Liver (tissue), 3 donors: ENCODE results near the gene ABCB1.

Experiments
- JUND ChIP-seq, 2 donors: IDR thresholded peaks; 2 replicates each; pipeline ENCODE4 v1.6.1; 2016; ENCODE audit warnings: antibody characterized with exemption in 2 of 2
- TF ChIP-seq, protein P1 (sequence below): fragments of 150-350 bp; IDR thresholded peaks from 2 replicates; pipeline ENCODE4 v1.5.1; 2017; ENCODE audit warnings: improper control_type of control experiment, low read depth, low read length; ENCODE audit not compliant: missing input control
- TF ChIP-seq, protein P2 (sequence below): IDR thresholded peaks from 2 replicates; pipeline ENCODE4 v1.6.1; 2016; ENCODE audit warnings: antibody characterized with exemption
- donor health status: healthy.
- donor health status: healthy.

DNA sequence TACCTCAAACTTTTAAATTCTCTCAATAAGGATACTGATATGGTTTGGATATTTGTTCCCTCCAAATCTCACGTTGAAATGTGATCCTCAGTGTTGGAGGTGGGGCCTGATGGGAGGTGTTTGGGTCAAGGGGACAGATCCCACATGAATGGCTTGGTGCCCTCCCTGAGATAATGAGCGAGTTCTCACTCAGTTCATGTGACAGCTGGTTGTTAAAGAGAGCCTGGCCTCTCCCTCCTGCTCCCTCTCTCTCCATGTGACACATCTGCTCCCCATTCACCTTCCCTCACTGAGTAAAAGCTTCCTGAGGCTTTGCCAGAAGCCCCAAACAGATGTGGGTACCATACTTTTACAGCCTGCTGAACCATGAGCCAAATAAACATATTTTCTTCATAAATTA, 144.4 kb downstream of the ABCB1 start:
- TF ChIP-seq JUND (IDR thresholded peaks at IDR 0.05): no peak
- TF ChIP-seq, protein P1, sequence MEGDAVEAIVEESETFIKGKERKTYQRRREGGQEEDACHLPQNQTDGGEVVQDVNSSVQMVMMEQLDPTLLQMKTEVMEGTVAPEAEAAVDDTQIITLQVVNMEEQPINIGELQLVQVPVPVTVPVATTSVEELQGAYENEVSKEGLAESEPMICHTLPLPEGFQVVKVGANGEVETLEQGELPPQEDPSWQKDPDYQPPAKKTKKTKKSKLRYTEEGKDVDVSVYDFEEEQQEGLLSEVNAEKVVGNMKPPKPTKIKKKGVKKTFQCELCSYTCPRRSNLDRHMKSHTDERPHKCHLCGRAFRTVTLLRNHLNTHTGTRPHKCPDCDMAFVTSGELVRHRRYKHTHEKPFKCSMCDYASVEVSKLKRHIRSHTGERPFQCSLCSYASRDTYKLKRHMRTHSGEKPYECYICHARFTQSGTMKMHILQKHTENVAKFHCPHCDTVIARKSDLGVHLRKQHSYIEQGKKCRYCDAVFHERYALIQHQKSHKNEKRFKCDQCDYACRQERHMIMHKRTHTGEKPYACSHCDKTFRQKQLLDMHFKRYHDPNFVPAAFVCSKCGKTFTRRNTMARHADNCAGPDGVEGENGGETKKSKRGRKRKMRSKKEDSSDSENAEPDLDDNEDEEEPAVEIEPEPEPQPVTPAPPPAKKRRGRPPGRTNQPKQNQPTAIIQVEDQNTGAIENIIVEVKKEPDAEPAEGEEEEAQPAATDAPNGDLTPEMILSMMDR: no peak
- TF ChIP-seq, protein P2, sequence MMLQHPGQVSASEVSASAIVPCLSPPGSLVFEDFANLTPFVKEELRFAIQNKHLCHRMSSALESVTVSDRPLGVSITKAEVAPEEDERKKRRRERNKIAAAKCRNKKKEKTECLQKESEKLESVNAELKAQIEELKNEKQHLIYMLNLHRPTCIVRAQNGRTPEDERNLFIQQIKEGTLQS: no peak
